CD4-positive, alpha-beta T cell (primary cell): Measurements from ENCODE around the gene PTGIS. TPM values are rescaled to one million over a fixed set of nuclear protein-coding genes. Genes with fewer than 3 reads are reported as not detected.
A peak's percentile ranks its signal among the peaks of the same experiment; 100 is the strongest.

Experiments used
- ATAC-seq: fragments of 200-7000 bp; cut with Tn5 transposase; one replicate; pipeline ENCODE4 v1.10.0; 2022; ENCODE audit warnings: mild to moderate bottlenecking; ENCODE audit not compliant: poor library complexity
- CTCF ChIA-PET: fragments of 350-600 bp; sonication (Branson Sonifier 250); formaldehyde crosslinking; loops from one replicate; lab custom pipeline; 2021; ENCODE audit warnings: antibody characterized with exemption, inconsistent platforms; lab: Charles Lee
- POLR2A ChIA-PET: fragments of 350-600 bp; sonication (Branson Sonifier 250); formaldehyde crosslinking; loops from one replicate; lab custom pipeline; 2021; ENCODE audit warnings: antibody characterized with exemption, inconsistent platforms; lab: Charles Lee
- DNase-seq, 14 experiments: peaks; one replicate each; pipeline ENCODE4 v3.0.0-alpha.2; 2013 to 2020; ENCODE audit warnings: mixed read lengths in 2 of 14
- H3K27ac ChIP-seq, 2 donors: one replicate each; pipeline versions ENCODE4 v1.5.1 to v1.7.0; 2013; ENCODE audit warnings: low read length in 2 of 2, low read depth in 1 of 2, mild to moderate bottlenecking in 1 of 2
- H3K27me3 ChIP-seq, 2 experiments: 1 replicate in 1 of 2; 2 replicates in 1 of 2; pipeline versions ENCODE4 v1.6.1 to v1.7.0; 2013; ENCODE audit warnings: low read length in 2 of 2, control low read depth in 1 of 2, mild to moderate bottlenecking in 1 of 2, moderate library complexity in 1 of 2; ENCODE audit not compliant: insufficient read depth in 2 of 2, control insufficient read depth in 1 of 2
- H3K36me3 ChIP-seq: one replicate; pipeline ENCODE4 v1.6.1; 2013; ENCODE audit warnings: low read length, control low read depth; ENCODE audit not compliant: insufficient read depth
- H3K4me1 ChIP-seq: one replicate; pipeline ENCODE4 v1.6.1; 2013; ENCODE audit warnings: low read length, control low read depth; ENCODE audit not compliant: insufficient read depth
- H3K4me3 ChIP-seq: one replicate; pipeline ENCODE4 v1.5.1; 2013; ENCODE audit warnings: mild to moderate bottlenecking, low read length, moderate library complexity
- H3K9me3 ChIP-seq, 2 experiments: 1 replicate in 1 of 2; 2 replicates in 1 of 2; pipeline versions ENCODE4 v1.6.1 to v1.7.0; 2013; ENCODE audit warnings: low read length in 2 of 2, mild to moderate bottlenecking in 2 of 2, control low read depth in 1 of 2, moderate library complexity in 1 of 2; ENCODE audit not compliant: control insufficient read depth in 1 of 2, insufficient read depth in 1 of 2
- H3K27ac Mint-ChIP-seq: one replicate; pipeline ENCODE4 v1.8.0; 2020; ENCODE audit warnings: mixed read lengths
- H3K27me3 Mint-ChIP-seq: one replicate; pipeline ENCODE4 v1.8.0; 2021; ENCODE audit warnings: mixed read lengths
- H3K36me3 Mint-ChIP-seq: one replicate; pipeline ENCODE4 v1.8.0; 2021; ENCODE audit warnings: low read depth, mixed read lengths
- H3K4me1 Mint-ChIP-seq: one replicate; pipeline ENCODE4 v1.8.0; 2021; ENCODE audit warnings: low read depth, mixed read lengths
- H3K4me3 Mint-ChIP-seq: one replicate; pipeline ENCODE4 v1.8.0; 2020; ENCODE audit warnings: mild to moderate bottlenecking, mixed read lengths
- H3K9me3 Mint-ChIP-seq: one replicate; pipeline ENCODE4 v1.8.0; 2020; ENCODE audit warnings: mixed read lengths
- CTCF ChIP-seq: fragments of 200-600 bp; IDR thresholded peaks from one replicate; pipeline ENCODE4 v1.8.0; 2022; ENCODE audit warnings: antibody characterized with exemption, mild to moderate bottlenecking
- intact Hi-C, 2 experiments: fragments of 100-400 bp; cut with DNase I in 1 of 2; cut with micrococcal nuclease in 1 of 2; formaldehyde crosslinking; loops; one replicate each; pipeline versions ENCODE4 v1.15.1 to v1.9.0; 2023 to 2025; cut with DNase I, micrococcal nuclease
- total RNA-seq, 174 experiments: library from RNA in 2 of 174; stranded (reverse) in 2 of 174; gene quantifications; one replicate each; pipeline ENCODE4 v1.2.3 and lab custom pipeline; 2021 to 2026

The PTGIS gene
- total RNA-seq, 2 experiments from 2014 or later, result not detected

GRCh38 chr20:49483018-49483695, 84.8 kb downstream of the PTGIS start:
- no peak for TF ChIP-seq CTCF
- Mint-ChIP-seq H3K4me1 (peaks cover 8% of the 10 kb centered on the region), H3K4me3 (no peak overlapping the region), H3K27ac (no peak overlapping the region), H3K27me3 (peaks cover 79% of the 10 kb centered on the region), H3K9me3 (no peaks in the 10 kb centered on the region), H3K36me3 (no peaks in the 10 kb centered on the region)
- Histone ChIP-seq H3K36me3 (no peaks in the 10 kb centered on the region), H3K27ac (no peak overlapping the region), H3K4me3 (no peak overlapping the region), H3K27me3 (peaks cover 50 to 69% of the 10 kb centered on the region in 2 experiments), H3K4me1 (peaks cover 22% of the 10 kb centered on the region), H3K9me3 (peaks cover 0 to 13% of the 10 kb centered on the region in 2 experiments)
- no peak for ATAC-seq
- ChIA-PET POLR2A (no interaction called here), CTCF (interaction anchor here (1.7 kb wide), 1 partner anchor 14 kb away, joined by 3 read pairs; no protein-coding TSS in a partner anchor)
- DNase-seq, result no peak
- intact Hi-C loops, result loop anchor here in 1 of 2 experiments (5.0 kb wide), 1 partner anchor 151 kb away; no protein-coding TSS in a partner anchor

GRCh38 chr20:49482621-49483017, 85.3 kb downstream of the PTGIS start, which contains the start of gene KCNB1:
TSS of gene KCNB1 (minus strand) at chr20:49482668. CDS start at chr20:49482480, 188 bp downstream.
- H3K27me3 ChIP-seq, result peaks cover 51 to 71% of the 10 kb centered on the region in 2 experiments
- intact Hi-C loops, result loop anchor here in 1 of 2 experiments (5.0 kb wide), 1 partner anchor 150 kb away; no protein-coding TSS in a partner anchor

DNA sequence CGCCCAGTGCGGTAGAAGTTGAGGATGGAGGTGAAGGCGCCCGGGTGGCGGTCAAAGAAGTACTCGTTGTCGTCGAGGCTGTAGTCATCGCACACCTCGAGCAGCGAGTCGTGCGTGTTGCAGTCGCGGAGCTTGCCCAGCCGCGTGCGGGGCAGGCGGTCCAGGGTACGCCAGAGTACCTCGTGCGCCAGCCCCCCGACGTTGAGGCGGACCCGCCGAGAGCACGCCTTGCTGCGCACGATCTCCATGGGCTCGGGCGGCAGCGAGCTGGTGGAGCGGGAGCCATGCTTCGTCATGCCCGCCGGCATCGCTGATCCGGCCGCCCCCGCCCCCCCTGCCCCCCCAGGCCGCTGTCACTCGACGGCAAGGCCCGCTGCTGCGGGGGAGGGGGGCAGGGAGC, 85.8 kb downstream of the PTGIS start:
- ChIA-PET CTCF (no interaction called here), POLR2A (no interaction called here)
- no peak overlapping the region for H3K4me3 ChIP-seq
- no peak overlapping the region for H3K27ac Mint-ChIP-seq
- H3K4me3 Mint-ChIP-seq, result no peak overlapping the region
- intact Hi-C loops, result loop anchor here in 1 of 2 experiments (5.0 kb wide), 1 partner anchor 150 kb away; no protein-coding TSS in a partner anchor
- H3K27ac ChIP-seq, result no peak overlapping the region
- H3K36me3 ChIP-seq, result no peaks in the 10 kb centered on the region
- DNase-seq (peak in 1 of 14 experiments; percentile 14), ATAC-seq (no peak)
- no peak for TF ChIP-seq CTCF
- H3K4me1 ChIP-seq, result peaks cover 22% of the 10 kb centered on the region
- H3K9me3 Mint-ChIP-seq, result no peaks in the 10 kb centered on the region
- H3K36me3 Mint-ChIP-seq, result no peaks in the 10 kb centered on the region
- H3K4me1 Mint-ChIP-seq, result peaks cover 8% of the 10 kb centered on the region
- H3K27me3 Mint-ChIP-seq, result peaks cover 79% of the 10 kb centered on the region
- H3K27me3 ChIP-seq, result peaks cover 53 to 74% of the 10 kb centered on the region in 2 experiments
- H3K9me3 ChIP-seq, result peaks cover 0 to 13% of the 10 kb centered on the region in 2 experiments

More at GRCh38 chr20:49482621-49483017, 85.3 kb downstream of the PTGIS start, which contains the start of gene KCNB1:
- Mint-ChIP-seq H3K36me3 (no peaks in the 10 kb centered on the region), H3K4me1 (peaks cover 8% of the 10 kb centered on the region), H3K4me3 (no peak within 1 kb of the TSS), H3K27me3 (peaks cover 79% of the 10 kb centered on the region), H3K27ac (no peak within 1 kb of the TSS), H3K9me3 (no peaks in the 10 kb centered on the region)
- H3K4me3 ChIP-seq, result no peak within 1 kb of the TSS
- H3K9me3 ChIP-seq, result peaks cover 0 to 13% of the 10 kb centered on the region in 2 experiments
- peak in 13 of 14 experiments; percentile 1 to 64 (median 19) for DNase-seq
- TF ChIP-seq CTCF, result no peak
- no peak within 1 kb of the TSS for H3K27ac ChIP-seq
- ChIA-PET CTCF (no interaction called here), POLR2A (no interaction called here)
- H3K4me1 ChIP-seq, result peaks cover 22% of the 10 kb centered on the region
- H3K36me3 ChIP-seq, result no peaks in the 10 kb centered on the region
- ATAC-seq, result peak; percentile 48
